Activated T-cell treated with anti-CD3 and anti-CD28 coated beads for 1 hour (primary cell): ENCODE results near the gene ZBTB38.

ENCODE experiments used
- DNase-seq: peaks from one replicate; pipeline ENCODE4 v3.0.0-alpha.2; 2020; ENCODE audit warnings: low read depth

Gene ZBTB38

GRCh38 chr3:141388395-141388794, 20.1 kb downstream of the ZBTB38 start:
- no peak for DNase-seq

DNA sequence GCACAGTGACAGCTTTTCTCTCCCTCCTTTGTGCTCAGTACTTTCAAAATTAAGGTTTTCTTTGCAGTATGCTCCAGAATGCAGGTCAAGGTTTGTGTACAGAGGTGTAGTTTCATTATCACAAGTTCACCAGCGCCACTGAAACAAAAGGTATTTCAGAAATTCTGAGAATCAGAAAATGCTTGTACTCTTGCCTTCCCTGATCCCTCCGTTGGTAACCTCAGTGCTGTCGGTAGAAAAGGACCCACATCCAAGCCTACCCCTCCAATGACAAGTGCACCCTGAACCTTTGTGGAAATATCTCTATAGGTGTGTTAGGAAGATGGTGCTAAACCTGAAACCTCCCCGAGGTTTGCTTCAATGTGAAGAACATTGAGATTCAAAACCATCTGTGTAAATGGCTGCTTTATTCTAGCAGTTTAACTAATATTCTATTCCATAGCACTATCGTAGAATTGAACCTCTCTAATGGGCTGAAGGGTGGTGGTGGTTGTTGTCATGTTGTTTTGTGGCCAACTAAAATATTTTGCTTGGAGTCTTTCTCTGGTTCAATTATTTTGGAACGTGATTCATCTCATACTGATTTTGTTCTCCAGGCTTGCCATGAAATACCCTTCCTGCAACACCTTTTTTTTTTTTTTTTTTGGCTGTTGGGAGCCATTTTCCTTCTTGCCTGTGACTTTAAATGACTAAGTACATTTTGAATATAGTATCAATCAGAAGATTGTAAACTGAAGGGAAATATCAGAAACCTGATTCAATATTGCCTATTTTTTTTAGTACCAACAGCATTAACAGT, 20.7 kb downstream of the ZBTB38 start:
- DNase-seq = no peak

- DNase-seq = no peak
Observed at GRCh38 chr3:141389703-141390102, 21.4 kb downstream of the ZBTB38 start.

- no peak for DNase-seq
Observed at GRCh38 chr3:141390747-141391146, 22.4 kb downstream of the ZBTB38 start.

- DNase-seq = no peak
Observed at GRCh38 chr3:141391298-141391990, 23.1 kb downstream of the ZBTB38 start.

- no peak for DNase-seq
Observed at GRCh38 chr3:141391991-141392316, 23.6 kb downstream of the ZBTB38 start.

- DNase-seq = no peak
Observed at GRCh38 chr3:141392416-141392815, 24.1 kb downstream of the ZBTB38 start.

DNA sequence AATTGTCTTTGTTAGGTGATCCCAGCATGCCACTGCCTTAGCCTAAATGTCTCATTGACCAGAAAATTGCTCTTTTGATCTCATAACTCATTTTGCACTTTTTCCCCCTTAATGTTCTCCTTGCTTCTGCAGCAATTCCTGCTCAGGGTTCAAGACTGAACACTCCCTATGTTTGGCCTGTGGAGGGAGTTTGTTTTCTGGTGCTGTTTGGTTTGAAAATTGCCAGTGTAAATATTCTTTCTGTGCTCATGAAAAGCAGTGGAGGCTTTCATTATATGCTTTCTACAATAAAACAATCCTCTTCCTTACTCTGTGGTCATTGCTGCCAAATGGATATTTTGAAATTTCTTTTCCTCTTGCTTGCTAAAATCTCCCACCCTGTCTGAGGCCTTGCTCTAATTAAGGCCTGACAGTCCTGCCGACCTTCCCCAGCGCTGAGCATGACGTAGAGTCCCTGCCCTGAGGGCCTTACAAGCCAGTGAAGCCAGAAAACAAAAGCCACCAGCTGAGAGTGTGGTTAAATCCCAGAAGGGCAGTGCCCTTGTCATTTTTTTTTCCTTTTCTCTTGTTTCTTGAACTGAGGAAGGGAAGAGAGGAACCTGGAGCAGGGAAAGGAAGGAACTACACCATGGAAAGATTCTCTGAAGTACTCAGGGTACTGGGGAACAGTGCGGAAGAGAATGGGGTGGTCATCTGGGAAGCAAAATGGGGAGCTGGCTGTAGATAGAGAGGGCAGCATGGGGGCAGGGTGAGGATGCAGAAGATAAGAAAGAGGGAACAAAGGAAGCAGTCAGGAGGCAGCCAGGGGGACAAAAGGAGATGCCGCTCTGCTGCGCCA, 24.8 kb downstream of the ZBTB38 start:
- no peak for DNase-seq

DNA sequence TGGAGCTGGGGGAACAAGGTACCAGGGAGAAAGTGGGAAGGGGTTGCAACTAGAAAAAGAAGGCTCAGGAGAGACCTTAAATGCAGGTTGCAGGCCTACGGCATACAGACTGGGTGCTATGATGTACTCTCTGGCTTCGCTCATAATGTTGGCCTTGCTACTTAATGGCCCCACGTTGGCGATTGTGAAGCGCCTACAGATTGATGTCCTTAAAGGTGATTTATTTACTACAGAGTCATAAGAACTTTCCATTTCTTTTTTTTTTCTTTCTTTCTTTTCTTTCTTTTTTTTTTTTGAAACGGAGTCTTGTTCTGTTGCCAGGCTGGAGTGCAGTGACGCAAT, 25.4 kb downstream of the ZBTB38 start:
- DNase-seq = no peak

GRCh38 chr3:141394560-141394959, 26.3 kb downstream of the ZBTB38 start:
- no peak for DNase-seq

DNA sequence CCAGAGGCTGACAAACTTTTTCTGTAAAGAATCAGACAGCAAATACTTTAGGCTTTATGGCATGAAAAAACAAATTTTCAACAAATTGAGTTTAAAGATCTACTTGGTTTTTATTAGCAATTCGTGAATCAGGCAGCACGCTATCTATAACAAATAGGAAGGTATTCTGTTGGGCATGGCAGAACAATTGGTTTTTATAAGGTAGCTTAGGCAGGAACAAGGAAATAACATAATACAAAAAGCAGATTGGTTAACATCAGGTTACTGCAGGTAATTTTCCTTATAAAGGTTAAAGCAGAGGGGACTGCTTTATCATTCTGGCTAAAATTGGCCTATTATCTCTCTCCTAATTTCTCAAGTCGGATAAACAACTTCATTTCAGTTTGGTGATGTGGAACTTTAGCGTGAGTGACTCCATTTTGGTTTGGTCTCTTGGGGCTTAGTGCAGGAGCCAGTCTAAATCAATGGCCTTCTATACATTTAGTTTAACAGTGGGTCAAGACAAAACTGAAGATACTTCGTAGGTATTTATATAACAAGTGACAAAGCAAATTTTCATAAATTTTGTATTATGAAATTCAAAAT, 26.8 kb downstream of the ZBTB38 start:
- DNase-seq = no peak

GRCh38 chr3:141397996-141398395, 29.7 kb downstream of the ZBTB38 start:
- DNase-seq = no peak

DNA sequence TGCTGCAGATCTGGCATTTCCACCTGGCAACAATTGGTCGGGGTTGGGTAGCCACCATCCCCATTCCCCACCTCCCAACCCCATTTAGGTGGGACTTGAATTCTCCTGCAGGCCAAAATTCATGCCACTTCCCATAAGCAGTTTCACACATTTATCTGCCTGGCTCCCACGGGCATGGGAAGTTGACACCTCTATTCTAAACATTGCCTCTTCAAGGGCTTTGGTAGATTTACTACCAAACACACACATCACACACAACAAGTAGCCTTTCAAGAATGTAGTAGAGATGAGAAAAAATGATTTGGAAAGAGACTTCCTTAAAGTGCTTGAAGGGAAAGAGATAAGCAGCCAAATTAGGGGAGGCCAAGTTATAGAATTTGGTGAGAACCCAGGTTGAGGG, 30.9 kb downstream of the ZBTB38 start:
- no peak for DNase-seq

DNA sequence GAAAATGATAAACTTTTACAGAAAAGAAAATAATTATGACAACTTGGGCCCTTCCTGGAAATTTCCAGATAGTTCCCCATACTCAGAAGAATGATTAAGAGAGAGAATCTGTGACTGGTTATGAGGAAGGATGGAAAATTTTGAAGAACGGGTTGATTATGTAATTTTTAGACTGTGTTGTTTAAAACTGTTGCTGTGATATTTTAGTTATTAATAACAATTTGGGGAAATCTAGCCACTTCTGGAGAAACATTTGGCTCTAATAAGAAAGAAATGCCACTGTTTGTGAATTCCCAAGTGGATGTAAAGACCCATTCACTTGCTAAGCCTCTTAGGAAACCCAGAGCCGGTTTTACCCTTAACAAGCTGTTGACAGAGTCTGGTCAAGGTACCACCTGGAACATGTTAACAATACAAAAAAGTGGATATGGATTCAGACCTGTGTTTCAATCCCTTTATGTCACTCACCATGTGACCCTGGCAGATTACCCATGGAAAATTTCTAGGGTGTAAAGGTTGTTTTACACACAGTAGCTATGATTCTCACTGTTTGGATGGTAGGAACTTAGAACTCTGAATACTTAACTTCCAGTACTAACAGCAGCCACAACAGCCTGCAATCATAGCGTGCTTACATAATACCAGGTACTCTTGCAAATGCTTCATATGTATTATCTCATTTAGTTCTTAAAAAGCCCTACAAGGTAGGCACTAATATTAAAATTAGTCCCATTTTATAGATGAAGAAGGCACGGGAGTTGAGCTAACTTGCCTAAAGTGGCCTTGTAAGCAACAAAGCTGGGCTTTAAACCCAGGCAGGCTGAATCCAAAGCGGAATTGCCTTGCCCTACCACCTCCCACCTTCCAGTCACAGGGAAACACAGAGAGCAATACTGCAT, 32.0 kb downstream of the ZBTB38 start:
- no peak for DNase-seq

- no peak for DNase-seq
Observed at GRCh38 chr3:141401095-141401494, 32.8 kb downstream of the ZBTB38 start.

GRCh38 chr3:141401573-141402475, 33.5 kb downstream of the ZBTB38 start:
- peak; percentile 17 for DNase-seq

DNA sequence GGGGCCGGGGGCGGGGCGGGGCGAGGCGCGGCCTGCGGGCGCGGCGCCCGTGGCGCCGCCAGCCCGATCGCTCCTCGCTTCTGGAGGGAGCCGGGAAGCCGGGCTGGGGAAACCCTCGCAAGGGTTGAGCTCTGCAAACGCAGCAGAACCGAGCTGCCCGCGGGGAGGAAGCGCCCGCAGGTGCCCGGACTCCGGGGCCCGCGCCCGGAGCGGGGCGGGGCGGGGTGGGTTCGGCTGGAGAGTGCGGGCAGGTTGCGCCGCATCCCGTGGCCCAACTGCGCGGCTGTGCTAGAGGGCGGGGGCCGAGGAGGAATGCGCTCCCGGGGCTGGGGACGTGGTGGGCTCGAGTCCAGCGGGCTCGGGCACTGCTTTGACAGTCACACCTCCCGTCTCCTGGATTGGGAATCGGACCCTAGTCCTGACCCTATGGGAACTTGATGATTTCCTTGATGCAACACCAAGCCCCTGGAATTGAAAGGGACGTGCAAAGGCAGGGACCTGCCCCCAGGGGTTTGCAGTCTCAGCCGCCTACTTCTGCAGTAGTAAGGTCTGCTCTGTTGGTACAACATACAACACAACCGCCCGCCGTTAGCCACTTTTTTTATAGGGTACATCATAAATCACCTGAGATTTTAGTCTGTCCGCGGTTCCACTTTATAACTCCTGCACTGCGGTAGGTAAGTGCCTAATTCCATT, 34.3 kb downstream of the ZBTB38 start:
- peak; percentile 24 for DNase-seq

DNA sequence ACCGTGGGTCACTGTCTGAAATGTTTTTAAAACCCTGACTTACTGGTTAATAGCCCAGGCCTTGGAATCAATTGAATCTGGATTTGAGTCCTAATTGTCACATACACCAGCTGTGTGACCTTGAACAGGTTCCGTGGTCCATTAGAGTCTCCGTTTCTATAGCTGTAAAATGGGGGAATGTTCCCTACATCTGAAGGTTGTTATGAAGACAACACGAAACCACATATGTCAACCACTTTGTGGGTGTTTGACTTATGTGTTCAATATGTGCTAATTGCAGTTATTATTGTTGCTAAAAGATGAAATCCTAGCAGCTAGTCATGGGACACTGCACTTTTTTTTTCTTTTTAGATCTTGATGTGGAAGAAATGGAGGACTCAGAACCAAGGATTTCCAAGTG, 35.3 kb downstream of the ZBTB38 start:
- no peak for DNase-seq

- no peak for DNase-seq
Observed at GRCh38 chr3:141405025-141405424, 36.7 kb downstream of the ZBTB38 start.

GRCh38 chr3:141405591-141405990, 37.3 kb downstream of the ZBTB38 start:
- no peak for DNase-seq
